Upper lobe of right lung (tissue), 1 donor: ENCODE measurements around the gene TRPV4. TPM values are rescaled to one million over a fixed set of nuclear protein-coding genes. Genes with fewer than 3 reads are reported as not detected.

ENCODE experiments used
- ATAC-seq: fragments of 200-7000 bp; cut with Tn5 transposase; one replicate; pipeline ENCODE4 v1.9.1; 2020; ENCODE audit warnings: mild to moderate bottlenecking, moderate library complexity
- DNase-seq: peaks from one replicate; pipeline ENCODE4 v3.0.0-alpha.2; 2020
- H3K27ac ChIP-seq: fragments of 200-600 bp; one replicate; pipeline ENCODE4 v1.8.0; 2022
- H3K27me3 ChIP-seq: fragments of 200-600 bp; one replicate; pipeline ENCODE4 v1.8.0; 2022; ENCODE audit warnings: mild to moderate bottlenecking
- H3K36me3 ChIP-seq: fragments of 200-600 bp; one replicate; pipeline ENCODE4 v1.8.0; 2022
- H3K4me1 ChIP-seq: fragments of 200-600 bp; one replicate; pipeline ENCODE4 v1.8.0; 2022
- H3K4me3 ChIP-seq: fragments of 200-600 bp; one replicate; pipeline ENCODE4 v1.8.0; 2022; ENCODE audit warnings: mild to moderate bottlenecking
- H3K9me3 ChIP-seq: fragments of 200-600 bp; one replicate; pipeline ENCODE4 v1.8.0; 2022
- CTCF ChIP-seq: fragments of 200-600 bp; IDR thresholded peaks from one replicate; pipeline ENCODE4 v1.8.0; 2022; ENCODE audit warnings: antibody characterized with exemption
- intact Hi-C: fragments of 100-400 bp; cut with DNase I; formaldehyde crosslinking; loops from one replicate; pipeline ENCODE4 v1.11.0; 2022
- total RNA-seq: library from RNA; stranded (reverse); fragmentation: NEBNext Ultra II Directional; extraction: Animal tissue kit (Norgen Biotek cat#: 25700); gene quantifications from one replicate; pipeline ENCODE4 v1.2.1, GENCODE V29; 2021
- donor health status: DM: no; HTN: yes; CAD: no; lungs with severe emphysema.

Gene TRPV4
- total RNA-seq, 1 donor from 2014 or later: 4.5 TPM

- intact Hi-C loops: no loop called here
- ATAC-seq: no peak
- no peaks in the 10 kb centered on the region for H3K9me3 ChIP-seq
- no peak overlapping the region for H3K27ac ChIP-seq
- H3K27me3 ChIP-seq: no peaks in the 10 kb centered on the region
- TF ChIP-seq CTCF: no peak
- no peak for DNase-seq
- no peaks in the 10 kb centered on the region for H3K4me1 ChIP-seq
- H3K4me3 ChIP-seq: no peak overlapping the region
- H3K36me3 ChIP-seq: no peaks in the 10 kb centered on the region
These were observed 39.8 kb downstream of the TRPV4 start for GRCh38 chr12:109793411-109793810.

GRCh38 chr12:109792992-109793391 is 40.2 kb downstream of the TRPV4 start:
- H3K9me3 ChIP-seq: no peaks in the 10 kb centered on the region
- intact Hi-C loops: no loop called here
- H3K4me1 ChIP-seq: no peaks in the 10 kb centered on the region
- H3K4me3 ChIP-seq: no peak overlapping the region
- H3K27ac ChIP-seq: no peak overlapping the region
- H3K36me3 ChIP-seq: no peaks in the 10 kb centered on the region
- no peaks in the 10 kb centered on the region for H3K27me3 ChIP-seq
- no peak for TF ChIP-seq CTCF
- ATAC-seq (no peak), DNase-seq (no peak)

- no peak for TF ChIP-seq CTCF
- no peaks in the 10 kb centered on the region for H3K27me3 ChIP-seq
- intact Hi-C loops: no loop called here
- no peaks in the 10 kb centered on the region for H3K9me3 ChIP-seq
- ATAC-seq (no peak), DNase-seq (no peak)
- no peak overlapping the region for H3K4me3 ChIP-seq
- H3K27ac ChIP-seq: no peak overlapping the region
- H3K4me1 ChIP-seq: no peaks in the 10 kb centered on the region
- no peaks in the 10 kb centered on the region for H3K36me3 ChIP-seq
These were observed 43.6 kb downstream of the TRPV4 start for GRCh38 chr12:109789526-109790048.

GRCh38 chr12:109786799-109787198 is 46.4 kb downstream of the TRPV4 start:
- intact Hi-C loops: no loop called here
- Histone ChIP-seq H3K27ac (no peak overlapping the region), H3K4me3 (no peak overlapping the region), H3K9me3 (no peaks in the 10 kb centered on the region), H3K4me1 (no peaks in the 10 kb centered on the region), H3K36me3 (no peaks in the 10 kb centered on the region), H3K27me3 (no peaks in the 10 kb centered on the region)
- DNase-seq: no peak
- no peak for ATAC-seq
- TF ChIP-seq CTCF: no peak

- Histone ChIP-seq H3K4me1 (no peaks in the 10 kb centered on the region), H3K36me3 (no peaks in the 10 kb centered on the region), H3K27me3 (no peaks in the 10 kb centered on the region), H3K9me3 (no peaks in the 10 kb centered on the region), H3K27ac (no peak overlapping the region), H3K4me3 (no peak overlapping the region)
- DNase-seq (no peak), ATAC-seq (no peak)
- TF ChIP-seq CTCF: no peak
- intact Hi-C loops: no loop called here
These were observed 47.3 kb downstream of the TRPV4 start for GRCh38 chr12:109785854-109786253.

GRCh38 chr12:109783965-109784244 is 49.3 kb downstream of the TRPV4 start:
- ATAC-seq (no peak), DNase-seq (no peak)
- Histone ChIP-seq H3K4me3 (no peak overlapping the region), H3K9me3 (no peaks in the 10 kb centered on the region), H3K27ac (no peak overlapping the region), H3K27me3 (no peaks in the 10 kb centered on the region), H3K36me3 (no peaks in the 10 kb centered on the region), H3K4me1 (no peaks in the 10 kb centered on the region)
- no peak for TF ChIP-seq CTCF
- intact Hi-C loops: no loop called here
